ENCODE measurements around the gene TOB1.

DNA sequence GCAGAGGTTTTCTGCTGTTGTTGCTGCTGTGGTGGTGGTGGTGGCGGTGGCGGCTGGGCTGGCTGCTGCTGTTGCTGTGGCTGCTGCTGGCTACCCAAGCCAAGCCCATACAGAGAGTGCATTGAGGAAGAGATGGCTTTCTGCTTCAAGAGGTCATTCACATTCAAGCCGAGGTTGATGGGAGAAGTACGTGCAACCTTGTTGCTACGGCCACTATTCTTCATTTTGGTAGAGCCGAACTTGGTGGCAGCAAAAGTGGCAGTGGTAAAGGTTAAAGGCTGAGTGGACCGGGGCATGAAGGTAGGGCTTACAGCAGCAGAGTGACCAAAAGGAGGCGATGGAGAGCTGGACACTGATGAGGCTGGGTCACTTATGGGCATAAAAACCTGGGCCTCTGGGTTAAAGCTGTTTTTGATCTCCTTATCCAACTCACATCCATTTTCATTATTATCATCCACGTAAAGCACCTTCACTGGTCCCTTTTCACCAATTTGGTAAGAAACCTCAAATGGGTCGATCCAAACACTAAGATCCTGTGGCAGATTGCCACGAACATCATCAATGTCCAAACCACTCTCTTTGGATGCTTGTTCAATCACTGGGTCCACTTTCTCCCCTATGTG is 2.8 kb downstream of the TOB1 start:
- TF ChIP-seq POLR2A (IDR thresholded peaks at IDR 0.05; ENCODE audit: low read length) (no peak), GATA1 (IDR thresholded peaks at IDR 0.05; ENCODE audit: low read depth, low read length) (no peak)
